HepG2 (cell line): ENCODE measurements around the gene TAOK3. TPM values are rescaled to one million over a fixed set of nuclear protein-coding genes. Genes with fewer than 3 reads are reported as not detected.

Experiments used
- ATAC-seq: fragments of 200-7000 bp; cut with Tn5 transposase; 3 replicates; pipeline ENCODE4 v1.9.1; 2020; ENCODE audit warnings: mild to moderate bottlenecking, moderate library complexity
- BruUV-seq: library from RNA; stranded (reverse); fragments of 400-500 nt; replicated peaks from 2 replicates; lab custom pipeline; 2021; lab: Mats Ljungman, UMichigan
- CTCF ChIA-PET: fragments of 300-600 bp; formaldehyde crosslinking; extraction: SDS; loops from one replicate; lab custom pipeline; 2021; ENCODE audit warnings: low total read pairs, inconsistent platforms, low intra/inter-chr PET ratio; lab: Yijun Ruan, JAX
- POLR2A ChIA-PET: fragments of 350-600 bp; sonication (Branson Sonifier 250); formaldehyde crosslinking; loops from one replicate; lab custom pipeline; 2020; ENCODE audit warnings: antibody characterized with exemption, inconsistent platforms; lab: Yijun Ruan, JAX
- DNase-seq: peaks from one replicate; pipeline ENCODE4 v3.0.0-alpha.2; 2015; ENCODE audit warnings: low spot score
- FAIRE-seq: peaks from 3 replicates; lab custom pipeline; 2011; peaks lifted over from hg19 to GRCh38; lab: Jason Lieb, UNC
- H2AFZ ChIP-seq: one replicate; pipeline ENCODE4 v1.6.1; 2011; ENCODE audit warnings: low read length, inconsistent platforms
- H3K27ac ChIP-seq: fragments of 300-600 bp; 3 replicates; pipeline ENCODE4 v1.8.0; 2011; ENCODE audit warnings: mixed run types, mild to moderate bottlenecking, mixed read lengths, low read length, inconsistent platforms; ENCODE audit not compliant: insufficient read depth; ENCODE audit errors: extremely low read length
- H3K27me3 ChIP-seq, 2 experiments: fragments of 200-600 bp in 1 of 2; 2 replicates in 1 of 2; 3 replicates in 1 of 2; pipeline versions ENCODE4 v1.6.0 to v1.8.0; 2011; ENCODE audit warnings: low read length in 2 of 2, mild to moderate bottlenecking in 2 of 2, moderate library complexity in 2 of 2, inconsistent platforms in 1 of 2; ENCODE audit not compliant: insufficient read depth in 2 of 2, control insufficient read depth in 1 of 2
- H3K36me3 ChIP-seq, 2 experiments: fragments of 200-600 bp in 1 of 2; replicated peaks in 1 of 2; 2 replicates in 1 of 2; 3 replicates in 1 of 2; pipeline versions ENCODE4 v1.5.1 to v1.8.0; 2011; ENCODE audit warnings: low read length in 2 of 2, inconsistent platforms in 1 of 2; ENCODE audit not compliant: insufficient read depth in 2 of 2, control insufficient read depth in 1 of 2
- H3K4me1 ChIP-seq: 2 replicates; pipeline ENCODE4 v1.5.1; 2012; ENCODE audit warnings: low read length, inconsistent platforms; ENCODE audit not compliant: insufficient read depth
- H3K4me2 ChIP-seq: 2 replicates; pipeline ENCODE4 v1.6.0; 2011; ENCODE audit warnings: low read depth, low read length, inconsistent platforms
- H3K4me3 ChIP-seq, 3 experiments: fragments of 200-600 bp in 1 of 3; sonication (generic), shearing (Covaris generic) in 1 of 3; replicated peaks in 1 of 3; 2 replicates each; pipeline ENCODE4 v1.5.1; 2011 to 2016; ENCODE audit warnings: low read length in 3 of 3, inconsistent platforms in 2 of 3, low read depth in 2 of 3, mild to moderate bottlenecking in 2 of 3, control low read depth in 1 of 3, mixed read lengths in 1 of 3; ENCODE audit not compliant: insufficient read depth in 1 of 3
- H3K79me2 ChIP-seq: one replicate; pipeline ENCODE4 v1.6.1; 2011; ENCODE audit warnings: low read length, inconsistent platforms; ENCODE audit not compliant: insufficient read depth
- H3K9ac ChIP-seq: 2 replicates; pipeline ENCODE4 v1.6.0; 2011; ENCODE audit warnings: mild to moderate bottlenecking, low read depth, low read length, inconsistent platforms; ENCODE audit not compliant: insufficient read depth
- H3K9me3 ChIP-seq: 2 replicates; pipeline ENCODE4 v1.5.1; 2012; ENCODE audit warnings: mild to moderate bottlenecking, low read length
- H4K20me1 ChIP-seq: 2 replicates; pipeline ENCODE4 v1.6.0; 2011; ENCODE audit warnings: inconsistent platforms, mild to moderate bottlenecking, low read length, moderate library complexity; ENCODE audit not compliant: insufficient read depth
- ARNTL ChIP-seq: sonication (generic); formaldehyde crosslinking; IDR thresholded peaks from 2 replicates; pipeline ENCODE4 v1.4.0; 2020; ENCODE audit warnings: mild to moderate bottlenecking, missing genetic modification reagents
- CENPX ChIP-seq: sonication (generic); formaldehyde crosslinking; IDR thresholded peaks from 2 replicates; pipeline ENCODE4 v1.9.0; 2021; ENCODE audit warnings: mild to moderate bottlenecking, missing genetic modification reagents, moderate library complexity
- DNMT1 ChIP-seq: sonication (generic); formaldehyde crosslinking; IDR thresholded peaks from 2 replicates; pipeline ENCODE4 v1.5.1; 2020; ENCODE audit warnings: mild to moderate bottlenecking, missing genetic modification reagents
- MTA1 ChIP-seq: sonication (generic); formaldehyde crosslinking; IDR thresholded peaks from 2 replicates; pipeline ENCODE4 v1.4.0; 2020; ENCODE audit warnings: missing genetic modification reagents, mild to moderate bottlenecking, borderline replicate concordance
- MTF1 ChIP-seq: sonication (generic); formaldehyde crosslinking; IDR thresholded peaks from 2 replicates; pipeline ENCODE4 v1.5.0; 2020; ENCODE audit warnings: missing genetic modification reagents
- NR2F6 ChIP-seq, 2 experiments: IDR thresholded peaks; 2 replicates each; pipeline ENCODE4 v1.6.1; 2016; ENCODE audit warnings: antibody characterized with exemption in 1 of 2, mild to moderate bottlenecking in 1 of 2
- PTBP1 ChIP-seq: fragments of 200-400 bp; formaldehyde crosslinking; IDR thresholded peaks from 2 replicates; pipeline ENCODE4 v1.6.1; 2018; ENCODE audit warnings: low read length, low read depth; ENCODE audit not compliant: poor library complexity, severe bottlenecking
- TEAD2 ChIP-seq: sonication (generic); formaldehyde crosslinking; IDR thresholded peaks from 2 replicates; pipeline ENCODE4 v1.9.0; 2021; ENCODE audit warnings: missing genetic modification reagents
- TEF ChIP-seq: sonication (generic); formaldehyde crosslinking; IDR thresholded peaks from 2 replicates; pipeline ENCODE4 v1.5.0; 2020; ENCODE audit warnings: missing genetic modification reagents
- ZBTB42 ChIP-seq: sonication (generic); formaldehyde crosslinking; IDR thresholded peaks from 2 replicates; pipeline ENCODE4 v1.5.0; 2020; ENCODE audit warnings: mild to moderate bottlenecking, missing genetic modification reagents
- ZNF143 ChIP-seq: sonication (generic); formaldehyde crosslinking; IDR thresholded peaks from 2 replicates; pipeline ENCODE4 v1.4.0; 2020; ENCODE audit warnings: missing genetic modification reagents
- ZNF326 ChIP-seq: sonication (generic); formaldehyde crosslinking; IDR thresholded peaks from 2 replicates; pipeline ENCODE4 v1.4.0; 2020; ENCODE audit warnings: missing genetic modification reagents, borderline replicate concordance
- ZNF549 ChIP-seq: sonication (generic); formaldehyde crosslinking; IDR thresholded peaks from 2 replicates; pipeline ENCODE4 v1.5.0; 2020; ENCODE audit warnings: missing genetic modification reagents
- ZNF564 ChIP-seq: sonication (generic); formaldehyde crosslinking; IDR thresholded peaks from 2 replicates; pipeline ENCODE4 v1.8.1; 2023; ENCODE audit warnings: mild to moderate bottlenecking, missing genetic modification reagents
- ZNF720 ChIP-seq: sonication (generic); formaldehyde crosslinking; IDR thresholded peaks from 2 replicates; pipeline ENCODE4 v1.4.0; 2020; ENCODE audit warnings: missing genetic modification reagents
- ZNF740 ChIP-seq: sonication (generic); formaldehyde crosslinking; IDR thresholded peaks from 2 replicates; pipeline ENCODE4 v1.4.0; 2020; ENCODE audit warnings: missing genetic modification reagents
- WGBS: methylation state at CpG from one replicate; pipeline ENCODE4 v1.1.6; 2017; ENCODE audit warnings: low lambda C conversion rate; 5-methylcytosine and 5-hydroxymethylcytosine counted together
- in situ Hi-C: cut with HindIII; loops from 2 replicates; pipeline ENCODE4 v1.10.0; 2017; ENCODE audit warnings: low pct_unique_long_range_greater_than_20kb; ENCODE audit not compliant: extremely low pct_ligation_motif_present
- intact Hi-C: fragments of 100-400 bp; cut with micrococcal nuclease; formaldehyde crosslinking; loops from one replicate; pipeline ENCODE4 v1.10.0; 2022; ENCODE audit not compliant: unreplicated experiment
- polyA plus RNA-seq, 8 experiments: library from polyadenylated mRNA; depleted of rRNA in 3 of 8; stranded (reverse) in 7 of 8; unstranded in 1 of 8; fragments of >200 nt; fragmentation: Illumina TruSeq in 4 of 8; extraction: Trizol in 4 of 8; gene quantifications; 2 replicates each; pipeline versions ENCODE4 v1.2.1 to v1.2.3, GENCODE V29; 2011 to 2016; ENCODE audit warnings: low read depth in 4 of 8, missing spikeins in 1 of 8, mixed read lengths in 1 of 8; ENCODE audit not compliant: insufficient read depth in 1 of 8
- total RNA-seq, 5 experiments: library from RNA; depleted of rRNA; stranded (reverse); fragments of >200 nt; fragmentation: Illumina TruSeq; extraction: Trizol; gene quantifications; 2 replicates each; pipeline ENCODE4 v1.2.3, GENCODE V29; 2016; ENCODE audit warnings: low read depth in 1 of 5
- TF ChIP-seq, protein P1 (sequence below): sonication (generic); formaldehyde crosslinking; IDR thresholded peaks from 2 replicates; pipeline ENCODE4 v1.4.0; 2020; ENCODE audit warnings: missing genetic modification reagents, borderline replicate concordance
- TF ChIP-seq, protein P2 (sequence below): sonication (generic); formaldehyde crosslinking; IDR thresholded peaks from 2 replicates; pipeline ENCODE4 v1.9.0; 2021; ENCODE audit warnings: missing genetic modification reagents, borderline replicate concordance
- TF ChIP-seq, protein P3 (sequence below): IDR thresholded peaks from 2 replicates; pipeline ENCODE4 v1.6.1; 2016; ENCODE audit warnings: mild to moderate bottlenecking, missing biosample characterization, missing genetic modification reagents

Gene TAOK3
- total and polyA plus RNA-seq, 2 of the 13 experiments (the other 11 are each of a cell fraction or from before 2014, with no cell fraction given) = 10.4 to 12.3 TPM

- Histone ChIP-seq H2AFZ (no peak overlapping the region), H3K4me1 (peaks cover 78% of the 10 kb centered on the region), H3K36me3 (peaks cover 12 to 28% of the 10 kb centered on the region in 2 experiments), H3K79me2 (peaks cover 61% of the 10 kb centered on the region), H3K4me3 (peak overlapping the region; percentile 91 to 97 (median 92)), H3K27me3 (no peaks in the 10 kb centered on the region), H3K27ac (peak overlapping the region; percentile 96), H3K9ac (peak overlapping the region; percentile 90), H3K4me2 (peak overlapping the region; percentile 90), H3K9me3 (no peaks in the 10 kb centered on the region), H4K20me1 (peaks cover 24% of the 10 kb centered on the region)
- BruUV-seq = no TSS peak
- ATAC-seq (peak; percentile 10), DNase-seq (peak; percentile 52), FAIRE-seq (peak; percentile 28)
- CTCF ChIA-PET = no interaction called here
- 0% methylated on average over 9 of the region's 29 CpGs for WGBS
- in situ Hi-C loops (no loop called here), intact Hi-C loops (loop anchor here (5.0 kb wide), 1 partner anchor 236 kb away; the partner anchor contains the start of gene TAOK3)
- POLR2A ChIA-PET = interaction anchor here (1.1 to 9.3 kb wide), 11 partner anchors 11 to 239 kb away, joined by 3 to 126 read pairs (median 8); partner anchors contain the start of genes SUDS3 and TAOK3
- TF ChIP-seq ZNF549 (CRISPR knock-in tag) (no peak), ZNF564 (CRISPR knock-in tag) (no peak; the same call in 1 of the 2 replicates), ZNF326 (no peak), DNMT1 (CRISPR knock-in tag) (no peak), CENPX (CRISPR knock-in tag) (no peak), ZNF720 (no peak), PTBP1 (peak; percentile 74), TEAD2 (CRISPR knock-in tag) (no peak), ZBTB42 (CRISPR knock-in tag) (no peak), ZNF740 (CRISPR knock-in tag) (0 out of 2 replicates have a peak, but pooled peaks have one; percentile 46), MTA1 (no peak), ARNTL (CRISPR knock-in tag) (0 out of 2 replicates have a peak, but pooled peaks have one; percentile 27), MTF1 (CRISPR knock-in tag) (0 out of 2 replicates have a peak, but pooled peaks have one; percentile 39), NR2F6 (IDR thresholded peaks at IDR 0.05) (peak; percentile 45; the same call in 1 of the 2 replicates), NR2F6 (CRISPR knock-in tag; IDR thresholded peaks at IDR 0.05) (peak; percentile 49; the same call in 1 of the 2 replicates), TEF (CRISPR knock-in tag) (peak; percentile 42; the same call in 1 of the 2 replicates), ZNF143 (CRISPR knock-in tag) (0 out of 2 replicates have a peak, but pooled peaks have one; percentile 21)
- TF ChIP-seq, protein P1, sequence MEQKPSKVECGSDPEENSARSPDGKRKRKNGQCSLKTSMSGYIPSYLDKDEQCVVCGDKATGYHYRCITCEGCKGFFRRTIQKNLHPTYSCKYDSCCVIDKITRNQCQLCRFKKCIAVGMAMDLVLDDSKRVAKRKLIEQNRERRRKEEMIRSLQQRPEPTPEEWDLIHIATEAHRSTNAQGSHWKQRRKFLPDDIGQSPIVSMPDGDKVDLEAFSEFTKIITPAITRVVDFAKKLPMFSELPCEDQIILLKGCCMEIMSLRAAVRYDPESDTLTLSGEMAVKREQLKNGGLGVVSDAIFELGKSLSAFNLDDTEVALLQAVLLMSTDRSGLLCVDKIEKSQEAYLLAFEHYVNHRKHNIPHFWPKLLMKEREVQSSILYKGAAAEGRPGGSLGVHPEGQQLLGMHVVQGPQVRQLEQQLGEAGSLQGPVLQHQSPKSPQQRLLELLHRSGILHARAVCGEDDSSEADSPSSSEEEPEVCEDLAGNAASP (CRISPR knock-in tag) = 0 out of 2 replicates have a peak, but pooled peaks have one; percentile 12
- TF ChIP-seq, protein P2, sequence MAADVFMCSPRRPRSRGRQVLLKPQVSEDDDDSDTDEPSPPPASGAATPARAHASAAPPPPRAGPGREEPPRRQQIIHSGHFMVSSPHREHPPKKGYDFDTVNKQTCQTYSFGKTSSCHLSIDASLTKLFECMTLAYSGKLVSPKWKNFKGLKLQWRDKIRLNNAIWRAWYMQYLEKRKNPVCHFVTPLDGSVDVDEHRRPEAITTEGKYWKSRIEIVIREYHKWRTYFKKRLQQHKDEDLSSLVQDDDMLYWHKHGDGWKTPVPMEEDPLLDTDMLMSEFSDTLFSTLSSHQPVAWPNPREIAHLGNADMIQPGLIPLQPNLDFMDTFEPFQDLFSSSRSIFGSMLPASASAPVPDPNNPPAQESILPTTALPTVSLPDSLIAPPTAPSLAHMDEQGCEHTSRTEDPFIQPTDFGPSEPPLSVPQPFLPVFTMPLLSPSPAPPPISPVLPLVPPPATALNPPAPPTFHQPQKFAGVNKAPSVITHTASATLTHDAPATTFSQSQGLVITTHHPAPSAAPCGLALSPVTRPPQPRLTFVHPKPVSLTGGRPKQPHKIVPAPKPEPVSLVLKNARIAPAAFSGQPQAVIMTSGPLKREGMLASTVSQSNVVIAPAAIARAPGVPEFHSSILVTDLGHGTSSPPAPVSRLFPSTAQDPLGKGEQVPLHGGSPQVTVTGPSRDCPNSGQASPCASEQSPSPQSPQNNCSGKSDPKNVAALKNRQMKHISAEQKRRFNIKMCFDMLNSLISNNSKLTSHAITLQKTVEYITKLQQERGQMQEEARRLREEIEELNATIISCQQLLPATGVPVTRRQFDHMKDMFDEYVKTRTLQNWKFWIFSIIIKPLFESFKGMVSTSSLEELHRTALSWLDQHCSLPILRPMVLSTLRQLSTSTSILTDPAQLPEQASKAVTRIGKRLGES = no peak
- TF ChIP-seq, protein P3, sequence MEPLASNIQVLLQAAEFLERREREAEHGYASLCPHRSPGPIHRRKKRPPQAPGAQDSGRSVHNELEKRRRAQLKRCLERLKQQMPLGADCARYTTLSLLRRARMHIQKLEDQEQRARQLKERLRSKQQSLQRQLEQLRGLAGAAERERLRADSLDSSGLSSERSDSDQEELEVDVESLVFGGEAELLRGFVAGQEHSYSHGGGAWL (CRISPR knock-in tag) = no peak
These were observed 236.1 kb downstream of the TAOK3 start for GRCh38 chr12:118136559-118137003.
